B cell (primary cell): ENCODE results near the gene RBP3. TPM values are rescaled to one million over a fixed set of nuclear protein-coding genes. Genes with fewer than 3 reads are reported as not detected.

Experiments
- ATAC-seq: fragments of 200-7000 bp; cut with Tn5 transposase; one replicate; pipeline ENCODE4 v1.10.0; 2021; ENCODE audit warnings: low read depth, mild to moderate bottlenecking, moderate number of reproducible peaks, moderate library complexity
- CTCF ChIA-PET: fragments of 350-600 bp; sonication (Branson Sonifier 250); formaldehyde crosslinking; loops from one replicate; lab custom pipeline; 2021; ENCODE audit warnings: antibody characterized with exemption, inconsistent platforms; lab: Charles Lee
- POLR2A ChIA-PET: fragments of 350-600 bp; sonication (Branson Sonifier 250); formaldehyde crosslinking; loops from one replicate; lab custom pipeline; 2021; ENCODE audit warnings: antibody characterized with exemption; lab: Charles Lee
- DNase-seq: peaks from one replicate; pipeline ENCODE4 v3.0.0; 2013
- H2AFZ ChIP-seq: 2 replicates; pipeline ENCODE4 v1.6.1; 2012; ENCODE audit warnings: mild to moderate bottlenecking, low read depth, low read length; ENCODE audit not compliant: insufficient read depth, poor library complexity, severe bottlenecking
- H3K27ac ChIP-seq, 2 donors: 1 replicate in 1 of 2; 2 replicates in 1 of 2; pipeline ENCODE4 v1.5.1; 2012 to 2013; ENCODE audit warnings: low read length in 2 of 2, mild to moderate bottlenecking in 2 of 2, moderate library complexity in 1 of 2
- H3K27me3 ChIP-seq, 4 experiments: fragments of 200-600 bp in 1 of 4; sonication (generic) in 1 of 4; replicated peaks in 1 of 4; 1 replicate in 2 of 4; 2 replicates in 2 of 4; pipeline versions ENCODE4 v1.6.1 to v1.7.0; 2013 to 2016; ENCODE audit warnings: low read length in 3 of 4, mild to moderate bottlenecking in 2 of 4, mixed read lengths in 1 of 4, moderate library complexity in 1 of 4; ENCODE audit not compliant: insufficient read depth in 4 of 4, control insufficient read depth in 3 of 4; ENCODE audit errors: control extremely low read depth in 1 of 4
- H3K36me3 ChIP-seq, 2 experiments: replicated peaks in 1 of 2; 1 replicate in 1 of 2; 2 replicates in 1 of 2; pipeline versions ENCODE4 v1.6.1 to v1.7.1; 2013; ENCODE audit warnings: low read length in 1 of 2; ENCODE audit not compliant: insufficient read depth in 2 of 2, control insufficient read depth in 1 of 2; ENCODE audit errors: control extremely low read depth in 1 of 2, extremely low read depth in 1 of 2
- H3K4me1 ChIP-seq, 2 donors: fragments of 200-600 bp in 1 of 2; sonication (generic) in 1 of 2; 1 replicate in 1 of 2; 2 replicates in 1 of 2; pipeline versions ENCODE4 v1.5.1 to v1.6.1; 2013 to 2017; ENCODE audit warnings: low read length in 2 of 2; ENCODE audit not compliant: control insufficient read depth in 2 of 2, insufficient read depth in 2 of 2
- H3K4me2 ChIP-seq: replicated peaks from 2 replicates; pipeline ENCODE3; 2012; ENCODE audit warnings: mild to moderate bottlenecking, low read depth, low read length; ENCODE audit not compliant: poor library complexity, severe bottlenecking
- H3K4me3 ChIP-seq, 5 experiments: fragments of 200-600 bp in 1 of 5; sonication (generic) in 1 of 5; 1 replicate in 3 of 5; 2 replicates in 2 of 5; pipeline versions ENCODE4 v1.5.1 to v1.7.0; 2011 to 2016; ENCODE audit warnings: low read length in 4 of 5, mild to moderate bottlenecking in 4 of 5, low read depth in 2 of 5, control low read depth in 1 of 5, moderate library complexity in 1 of 5; ENCODE audit not compliant: insufficient read depth in 1 of 5; ENCODE audit errors: control extremely low read depth in 1 of 5, extremely low read depth in 1 of 5
- H3K79me2 ChIP-seq: fragments of 200-600 bp; sonication (generic); one replicate; pipeline ENCODE4 v1.6.0; 2016; ENCODE audit warnings: low read length; ENCODE audit not compliant: control insufficient read depth, insufficient read depth
- H3K9ac ChIP-seq: fragments of 200-600 bp; sonication (generic); 2 replicates; pipeline ENCODE4 v1.6.1; 2017; ENCODE audit warnings: mild to moderate bottlenecking, low read length, moderate library complexity
- H3K9me3 ChIP-seq, 3 donors: one replicate each; pipeline versions ENCODE4 v1.6.1 to v1.7.1; 2013; ENCODE audit warnings: low read length in 2 of 3; ENCODE audit not compliant: control insufficient read depth in 2 of 3, insufficient read depth in 1 of 3; ENCODE audit errors: control extremely low read depth in 1 of 3
- H4K20me1 ChIP-seq: 2 replicates; pipeline ENCODE4 v1.6.0; 2012; ENCODE audit warnings: mild to moderate bottlenecking, low read length; ENCODE audit not compliant: insufficient read depth, control insufficient read depth, poor library complexity, severe bottlenecking
- H3K27ac Mint-ChIP-seq: one replicate; pipeline ENCODE4 v1.8.0; 2021; ENCODE audit warnings: mixed read lengths
- H3K27me3 Mint-ChIP-seq: one replicate; pipeline ENCODE4 v1.8.0; 2021; ENCODE audit warnings: mixed read lengths
- H3K4me1 Mint-ChIP-seq: one replicate; pipeline ENCODE4 v1.8.0; 2021; ENCODE audit warnings: mixed read lengths
- H3K4me3 Mint-ChIP-seq: one replicate; pipeline ENCODE4 v1.8.0; 2021; ENCODE audit warnings: mixed read lengths
- H3K9me3 Mint-ChIP-seq: one replicate; pipeline ENCODE4 v1.8.0; 2022; ENCODE audit warnings: mixed read lengths; ENCODE audit not compliant: insufficient read depth
- CTCF ChIP-seq: fragments of 200-600 bp; IDR thresholded peaks from one replicate; pipeline ENCODE4 v1.8.0; 2022; ENCODE audit warnings: antibody characterized with exemption, mild to moderate bottlenecking
- EZH2 ChIP-seq: IDR thresholded peaks from 2 replicates; pipeline ENCODE4 v1.6.1; 2012; ENCODE audit warnings: borderline replicate concordance, low read depth, mild to moderate bottlenecking, moderate library complexity, low read length; ENCODE audit not compliant: insufficient read depth, poor library complexity, severe bottlenecking
- WGBS: methylation state at CpG from one replicate; pipeline ENCODE4 v1.1.5; 2013; ENCODE audit warnings: missing lambda C conversion rate; ENCODE audit not compliant: insufficient coverage; 5-methylcytosine and 5-hydroxymethylcytosine counted together
- intact Hi-C: fragments of 100-400 bp; cut with micrococcal nuclease; formaldehyde crosslinking; loops from one replicate; pipeline ENCODE4 v1.10.0; 2022
- polyA plus RNA-seq: library from polyadenylated mRNA; depleted of rRNA; stranded (reverse); fragments of >200 nt; gene quantifications from 2 replicates; pipeline ENCODE4 v1.2.3, GENCODE V29; 2012
- total RNA-seq, 2 donors: library from RNA; stranded (reverse); fragments of 120-200 nt in 1 of 2; gene quantifications; 1 replicate in 1 of 2; 2 replicates in 1 of 2; pipeline versions ENCODE4 v1.2.3 to v1.2.4, GENCODE V29; 2013 to 2022

The RBP3 gene
- total and polyA plus RNA-seq, 2 donors (not counting 1 experiment from before 2014, with no cell fraction given), result not detected

- ATAC-seq, result no peak
- no peaks in the 10 kb centered on the region for H3K9me3 Mint-ChIP-seq
- H2AFZ ChIP-seq, result no peak overlapping the region
- DNase-seq, result no peak
- no peaks in the 10 kb centered on the region for H3K27me3 ChIP-seq
- H3K4me1 Mint-ChIP-seq, result no peaks in the 10 kb centered on the region
- TF ChIP-seq CTCF (no peak), EZH2 (no peak)
- intact Hi-C loops, result no loop called here
- no peaks in the 10 kb centered on the region for H4K20me1 ChIP-seq
- no peak overlapping the region for H3K27ac Mint-ChIP-seq
- H3K4me2 ChIP-seq, result no peak overlapping the region
- CTCF ChIA-PET, result interaction anchor here (1.7 to 10.0 kb wide), 3 partner anchors 8 to 291 kb away, joined by 4 to 201 read pairs (median 83); no protein-coding TSS in a partner anchor
- no peaks in the 10 kb centered on the region for H3K79me2 ChIP-seq
- no peak overlapping the region for H3K9ac ChIP-seq
- peaks cover 3% of the 10 kb centered on the region for H3K27me3 Mint-ChIP-seq
- no peaks in the 10 kb centered on the region for H3K4me1 ChIP-seq
- no peak overlapping the region for H3K4me3 Mint-ChIP-seq
- no peaks in the 10 kb centered on the region for H3K36me3 ChIP-seq
- POLR2A ChIA-PET, result no interaction called here
- no peak overlapping the region for H3K27ac ChIP-seq
- no peaks in the 10 kb centered on the region for H3K9me3 ChIP-seq
- no peak overlapping the region for H3K4me3 ChIP-seq
- WGBS, result 81% methylated on average over 3 of the region's 5 CpGs
These were observed 32.0 kb upstream of the RBP3 start for GRCh38 chr10:47316131-47316530.

GRCh38 chr10:47317251-47317650 is 30.9 kb upstream of the RBP3 start:
- H3K4me3 Mint-ChIP-seq, result no peak overlapping the region
- no peaks in the 10 kb centered on the region for H4K20me1 ChIP-seq
- 86% methylated on average over 3 of the region's 4 CpGs for WGBS
- intact Hi-C loops, result no loop called here
- TF ChIP-seq EZH2, result no peak
- no peak for TF ChIP-seq CTCF
- ATAC-seq (no peak), DNase-seq (no peak)
- H3K27me3 ChIP-seq, result no peaks in the 10 kb centered on the region
- no peaks in the 10 kb centered on the region for H3K79me2 ChIP-seq
- ChIA-PET POLR2A (no interaction called here), CTCF (interaction anchor here (0.5 to 1.0 kb wide), 2 partner anchors 269 to 293 kb away, joined by 3 to 5 read pairs; no protein-coding TSS in a partner anchor)
- no peak overlapping the region for H2AFZ ChIP-seq
- no peak overlapping the region for H3K27ac Mint-ChIP-seq
- H3K4me1 ChIP-seq, result no peaks in the 10 kb centered on the region
- no peak overlapping the region for H3K4me2 ChIP-seq
- H3K4me1 Mint-ChIP-seq, result no peaks in the 10 kb centered on the region
- H3K27me3 Mint-ChIP-seq, result peaks cover 6% of the 10 kb centered on the region
- no peaks in the 10 kb centered on the region for H3K36me3 ChIP-seq
- no peak overlapping the region for H3K9ac ChIP-seq
- no peaks in the 10 kb centered on the region for H3K9me3 ChIP-seq
- no peaks in the 10 kb centered on the region for H3K9me3 Mint-ChIP-seq
- no peak overlapping the region for H3K27ac ChIP-seq
- H3K4me3 ChIP-seq, result no peak overlapping the region
